H9 (cell line): Measurements from ENCODE around the gene ARHGAP15. TPM values are rescaled to one million over a fixed set of nuclear protein-coding genes. Genes with fewer than 3 reads are reported as not detected.

Source experiments
- DNase-seq: peaks from one replicate; pipeline ENCODE4 v3.0.0-alpha.2; 2017
- H2AFZ ChIP-seq: one replicate; pipeline ENCODE4 v1.6.1; 2013; ENCODE audit warnings: mild to moderate bottlenecking, low read length, control low read depth, moderate library complexity
- H2AK5ac ChIP-seq: 2 replicates; pipeline ENCODE4 v1.6.1; 2013; ENCODE audit warnings: low read length, control low read depth, mixed read lengths; ENCODE audit not compliant: insufficient read length
- H2BK120ac ChIP-seq: one replicate; pipeline ENCODE4 v1.6.1; 2013; ENCODE audit warnings: low read depth, mild to moderate bottlenecking, low read length, control low read depth, inconsistent platforms; ENCODE audit not compliant: poor library complexity, severe bottlenecking
- H2BK12ac ChIP-seq: 2 replicates; pipeline ENCODE4 v1.6.1; 2013; ENCODE audit warnings: low read length, control low read depth, mixed read lengths, low read depth; ENCODE audit not compliant: insufficient read length
- H2BK15ac ChIP-seq: 2 replicates; pipeline ENCODE4 v1.6.1; 2013; ENCODE audit warnings: low read depth, low read length, control low read depth
- H2BK20ac ChIP-seq: one replicate; pipeline ENCODE4 v1.6.1; 2013; ENCODE audit warnings: low read depth, mild to moderate bottlenecking, low read length, control low read depth, inconsistent platforms; ENCODE audit not compliant: poor library complexity, severe bottlenecking
- H2BK5ac ChIP-seq: 2 replicates; pipeline ENCODE4 v1.6.1; 2013; ENCODE audit warnings: low read length, control low read depth, mixed read lengths; ENCODE audit not compliant: insufficient read length
- H3K14ac ChIP-seq: 2 replicates; pipeline ENCODE4 v1.6.1; 2013; ENCODE audit warnings: low read length, control low read depth; ENCODE audit not compliant: insufficient read depth
- H3K18ac ChIP-seq: 2 replicates; pipeline ENCODE4 v1.6.1; 2013; ENCODE audit warnings: low read depth, mild to moderate bottlenecking, mixed read lengths, low read length, control low read depth; ENCODE audit not compliant: insufficient read length
- H3K23ac ChIP-seq: 2 replicates; pipeline ENCODE4 v1.6.1; 2013; ENCODE audit warnings: low read length, control low read depth, mixed read lengths, low read depth; ENCODE audit not compliant: insufficient read length
- H3K23me2 ChIP-seq: 2 replicates; pipeline ENCODE4 v1.6.1; 2013; ENCODE audit warnings: low read depth, mild to moderate bottlenecking, mixed read lengths, low read length, control low read depth; ENCODE audit not compliant: insufficient read length, poor library complexity, severe bottlenecking
- H3K27ac ChIP-seq: 2 replicates; pipeline ENCODE4 v1.5.1; 2013; ENCODE audit warnings: low read length, control low read depth, mixed read lengths, low read depth; ENCODE audit not compliant: insufficient read length
- H3K27me3 ChIP-seq: 2 replicates; pipeline ENCODE4 v1.6.1; 2013; ENCODE audit warnings: low read length, control low read depth, inconsistent platforms; ENCODE audit not compliant: insufficient read depth
- H3K4ac ChIP-seq: 2 replicates; pipeline ENCODE4 v1.6.1; 2013; ENCODE audit warnings: low read depth, mild to moderate bottlenecking, control low read depth, inconsistent platforms, low read length, moderate library complexity
- H3K4me1 ChIP-seq: 2 replicates; pipeline ENCODE4 v1.6.1; 2013; ENCODE audit warnings: low read length, control low read depth, inconsistent platforms; ENCODE audit not compliant: insufficient read depth
- H3K4me2 ChIP-seq: 2 replicates; pipeline ENCODE4 v1.6.1; 2013; ENCODE audit warnings: low read length, control low read depth, mixed read lengths; ENCODE audit not compliant: insufficient read length, insufficient read depth
- H3K56ac ChIP-seq: 2 replicates; pipeline ENCODE4 v1.6.1; 2013; ENCODE audit warnings: low read depth, mild to moderate bottlenecking, mixed read lengths, low read length, control low read depth; ENCODE audit not compliant: insufficient read length
- H3K79me1 ChIP-seq: 2 replicates; pipeline ENCODE4 v1.6.1; 2013; ENCODE audit warnings: low read depth, mild to moderate bottlenecking, moderate library complexity, low read length, control low read depth, inconsistent platforms; ENCODE audit not compliant: insufficient read depth, poor library complexity, severe bottlenecking
- H3K79me2 ChIP-seq: 2 replicates; pipeline ENCODE4 v1.6.1; 2013; ENCODE audit warnings: low read length, control low read depth, inconsistent platforms; ENCODE audit not compliant: insufficient read depth
- H3K9ac ChIP-seq: 2 replicates; pipeline ENCODE4 v1.6.1; 2013; ENCODE audit warnings: low read length, control low read depth, mixed read lengths; ENCODE audit not compliant: insufficient read length; ENCODE audit errors: extremely low read depth
- H3K9me3 ChIP-seq: one replicate; pipeline ENCODE4 v1.6.1; 2013; ENCODE audit warnings: low read depth, low read length, inconsistent platforms; ENCODE audit not compliant: control insufficient read depth
- H3T11ph ChIP-seq: one replicate; pipeline ENCODE4 v1.6.1; 2013; ENCODE audit warnings: mild to moderate bottlenecking, low read length, control low read depth, inconsistent platforms
- H4K20me1 ChIP-seq: one replicate; pipeline ENCODE4 v1.6.1; 2013; ENCODE audit not compliant: control insufficient read depth, insufficient read length, insufficient read depth
- H4K5ac ChIP-seq: 2 replicates; pipeline ENCODE4 v1.6.1; 2013; ENCODE audit warnings: low read depth, mild to moderate bottlenecking, mixed read lengths, low read length, control low read depth; ENCODE audit not compliant: insufficient read length
- H4K8ac ChIP-seq: replicated peaks from 2 replicates; pipeline ENCODE4 v1.6.1; 2013; ENCODE audit warnings: low read length, control low read depth, mixed read lengths, low read depth; ENCODE audit not compliant: insufficient read length
- H4K91ac ChIP-seq: 2 replicates; pipeline ENCODE4 v1.6.1; 2013; ENCODE audit warnings: low read depth, mild to moderate bottlenecking, moderate library complexity, mixed read lengths, low read length, control low read depth; ENCODE audit not compliant: insufficient read length
- H3K27ac Mint-ChIP-seq, 3 experiments: 2 replicates in 2 of 3; 3 replicates in 1 of 3; pipeline ENCODE4 v1.8.0; 2020 to 2021; ENCODE audit warnings: mixed read lengths in 3 of 3, mild to moderate bottlenecking in 1 of 3, moderate library complexity in 1 of 3
- H3K27me3 Mint-ChIP-seq: 2 replicates; pipeline ENCODE4 v1.8.0; 2021; ENCODE audit warnings: low read depth, mild to moderate bottlenecking, moderate library complexity, mixed read lengths
- H3K36me3 Mint-ChIP-seq, 3 experiments: 2 replicates in 2 of 3; 3 replicates in 1 of 3; pipeline ENCODE4 v1.8.0; 2020 to 2021; ENCODE audit warnings: low read depth in 3 of 3, mixed read lengths in 3 of 3; ENCODE audit not compliant: insufficient read depth in 1 of 3
- H3K4me1 Mint-ChIP-seq, 2 experiments: 2 replicates each; pipeline ENCODE4 v1.8.0; 2020; ENCODE audit warnings: mixed read lengths in 2 of 2
- H3K4me3 Mint-ChIP-seq, 2 experiments: 2 replicates in 1 of 2; 3 replicates in 1 of 2; pipeline ENCODE4 v1.8.0; 2020 to 2021; ENCODE audit warnings: mild to moderate bottlenecking in 2 of 2, mixed read lengths in 2 of 2, moderate library complexity in 1 of 2
- H3K9me3 Mint-ChIP-seq, 2 experiments: 2 replicates in 1 of 2; 3 replicates in 1 of 2; pipeline ENCODE4 v1.8.0; 2020; ENCODE audit warnings: mild to moderate bottlenecking in 2 of 2, mixed read lengths in 2 of 2, moderate library complexity in 1 of 2
- WGBS: extraction: QIAGEN DNeasy Blood & Tissue Kit; methylation state at CpG from one replicate; pipeline ENCODE4 v1.1.7; 2013; ENCODE audit warnings: missing lambda C conversion rate, low lambda C conversion rate, mixed read lengths; ENCODE audit not compliant: insufficient read length; ENCODE audit errors: extremely low coverage; 5-methylcytosine and 5-hydroxymethylcytosine counted together
- total RNA-seq: library from RNA; stranded (reverse); gene quantifications from 2 replicates; pipeline ENCODE4 v1.2.1, GENCODE V29; 2021
- TF ChIP-seq, protein P1 (sequence below): fragments of 200-600 bp; sonication (generic); conservative IDR thresholded peaks from 3 replicates; pipeline ENCODE4 v1.8.0; 2021; ENCODE audit warnings: antibody characterized with exemption, mild to moderate bottlenecking

The ARHGAP15 gene
- total RNA-seq, 1 experiment from 2014 or later, result not detected

DNA sequence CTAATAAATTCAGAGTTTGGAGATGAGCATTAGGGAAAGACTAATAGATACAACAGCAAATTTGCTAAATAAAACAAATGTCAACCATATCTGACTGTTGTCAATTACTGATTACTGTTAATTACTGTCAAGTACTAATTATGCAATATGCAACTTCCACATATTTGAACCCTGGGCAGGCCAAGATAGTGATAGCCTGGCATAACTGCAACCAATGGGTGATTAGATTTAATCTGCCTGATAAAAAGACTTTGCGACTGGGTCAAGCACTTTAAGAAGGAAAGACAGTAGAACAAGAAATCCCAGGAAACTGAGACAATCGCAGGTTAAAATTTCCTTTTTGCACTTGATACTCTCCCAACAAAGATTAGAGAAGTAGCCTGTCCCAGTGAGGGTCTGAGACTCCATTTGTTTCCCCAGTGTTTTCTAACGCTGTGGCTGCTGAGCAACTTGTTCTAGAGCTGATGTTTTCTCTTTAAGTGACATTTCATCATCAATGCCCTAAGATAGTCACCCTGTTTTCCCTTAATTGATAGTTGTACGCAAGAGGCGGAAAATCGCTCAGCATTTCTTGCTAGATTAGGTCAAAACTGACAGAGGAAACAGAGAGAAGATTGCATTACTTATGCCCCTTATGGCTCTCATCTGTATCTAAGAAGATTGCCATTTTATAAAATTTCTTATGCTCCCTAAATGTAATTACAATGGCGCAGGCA, 17.8 kb downstream of the ARHGAP15 start:
- H3K79me2 ChIP-seq, result no peaks in the 10 kb centered on the region
- no peaks in the 10 kb centered on the region for H3K79me1 ChIP-seq
- Mint-ChIP-seq H3K27me3 (no peaks in the 10 kb centered on the region), H3K4me3 (no peak overlapping the region), H3K9me3 (no peaks in the 10 kb centered on the region), H3K36me3 (no peaks in the 10 kb centered on the region), H3K4me1 (0 out of 4 replicates have a peak, but pooled peaks cover 0 to 3% of the 10 kb centered on the region in 2 experiments), H3K27ac (no peak overlapping the region)
- no peak overlapping the region for H2BK15ac ChIP-seq
- no peaks in the 10 kb centered on the region for H3K4me1 ChIP-seq
- H2BK120ac ChIP-seq, result no peak overlapping the region
- no peak overlapping the region for H2BK5ac ChIP-seq
- H3K14ac ChIP-seq, result no peak overlapping the region
- H4K8ac ChIP-seq, result no peak overlapping the region
- no peak overlapping the region for H3K4ac ChIP-seq
- no peak overlapping the region for H4K91ac ChIP-seq
- no peak for DNase-seq
- H2BK20ac ChIP-seq, result no peak overlapping the region
- no peak overlapping the region for H3T11ph ChIP-seq
- no peak overlapping the region for H2AFZ ChIP-seq
- H3K18ac ChIP-seq, result no peak overlapping the region
- H3K56ac ChIP-seq, result no peak overlapping the region
- no peak overlapping the region for H3K27ac ChIP-seq
- no peaks in the 10 kb centered on the region for H3K9me3 ChIP-seq
- no peaks in the 10 kb centered on the region for H3K23me2 ChIP-seq
- H4K5ac ChIP-seq, result no peak overlapping the region
- H2AK5ac ChIP-seq, result no peak overlapping the region
- H3K27me3 ChIP-seq, result no peaks in the 10 kb centered on the region
- no peak overlapping the region for H3K4me2 ChIP-seq
- no peak overlapping the region for H3K23ac ChIP-seq
- WGBS, result no CpG with 5 or more reads among the region's 7 CpGs
- no peak overlapping the region for H2BK12ac ChIP-seq
- TF ChIP-seq, protein P1, sequence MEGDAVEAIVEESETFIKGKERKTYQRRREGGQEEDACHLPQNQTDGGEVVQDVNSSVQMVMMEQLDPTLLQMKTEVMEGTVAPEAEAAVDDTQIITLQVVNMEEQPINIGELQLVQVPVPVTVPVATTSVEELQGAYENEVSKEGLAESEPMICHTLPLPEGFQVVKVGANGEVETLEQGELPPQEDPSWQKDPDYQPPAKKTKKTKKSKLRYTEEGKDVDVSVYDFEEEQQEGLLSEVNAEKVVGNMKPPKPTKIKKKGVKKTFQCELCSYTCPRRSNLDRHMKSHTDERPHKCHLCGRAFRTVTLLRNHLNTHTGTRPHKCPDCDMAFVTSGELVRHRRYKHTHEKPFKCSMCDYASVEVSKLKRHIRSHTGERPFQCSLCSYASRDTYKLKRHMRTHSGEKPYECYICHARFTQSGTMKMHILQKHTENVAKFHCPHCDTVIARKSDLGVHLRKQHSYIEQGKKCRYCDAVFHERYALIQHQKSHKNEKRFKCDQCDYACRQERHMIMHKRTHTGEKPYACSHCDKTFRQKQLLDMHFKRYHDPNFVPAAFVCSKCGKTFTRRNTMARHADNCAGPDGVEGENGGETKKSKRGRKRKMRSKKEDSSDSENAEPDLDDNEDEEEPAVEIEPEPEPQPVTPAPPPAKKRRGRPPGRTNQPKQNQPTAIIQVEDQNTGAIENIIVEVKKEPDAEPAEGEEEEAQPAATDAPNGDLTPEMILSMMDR, result no peak
- no peak overlapping the region for H3K9ac ChIP-seq
- no peaks in the 10 kb centered on the region for H4K20me1 ChIP-seq
